AML-193 (cell line): Measurements from ENCODE around the gene TOR1AIP2.
A peak's percentile ranks its signal among the peaks of the same experiment; 100 is the strongest.
"Not testable (repeated sequence)": the region's sequence is repeated elsewhere in the genome, so short reads cannot be mapped to it uniquely, and the experiment has no call there.

Source experiments
- DNase-seq, 2 experiments: peaks; one replicate each; lab custom pipeline; 2025; lab: John Stamatoyannopoulos, UW

TOR1AIP2 gene

DNA sequence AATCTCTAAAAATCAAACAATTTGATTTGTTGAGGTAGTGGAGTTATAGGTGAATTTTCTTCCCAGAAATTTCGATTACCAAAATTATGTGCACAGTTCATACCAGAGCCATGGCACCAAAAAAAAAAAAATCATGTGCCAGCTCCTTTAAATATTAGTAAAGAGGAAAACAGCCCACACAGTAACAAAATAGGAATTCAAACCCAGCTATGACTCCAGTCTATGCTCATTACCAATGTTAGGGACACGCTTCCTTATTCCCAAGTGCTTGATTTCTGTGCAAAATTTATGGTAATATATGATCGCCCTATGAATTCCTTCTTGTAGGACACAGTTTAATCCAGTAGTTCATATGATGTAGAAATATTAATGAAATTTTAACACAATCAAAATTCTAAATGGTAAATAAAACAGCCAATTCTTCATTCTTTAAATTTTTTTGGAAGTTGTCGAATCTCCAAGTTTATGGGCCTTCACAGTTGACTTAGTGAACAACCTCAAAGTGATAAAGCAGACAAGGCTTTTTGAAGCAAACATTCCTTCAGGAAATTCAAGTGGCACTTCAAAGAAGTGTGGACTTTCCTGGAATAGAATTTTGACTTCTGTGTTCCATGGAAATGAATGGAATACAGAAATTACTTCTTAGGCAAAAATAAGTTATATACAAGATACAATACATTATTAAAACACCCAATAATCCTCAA is 1.9 kb downstream of the TOR1AIP2 start:
- no peak for DNase-seq

DNA sequence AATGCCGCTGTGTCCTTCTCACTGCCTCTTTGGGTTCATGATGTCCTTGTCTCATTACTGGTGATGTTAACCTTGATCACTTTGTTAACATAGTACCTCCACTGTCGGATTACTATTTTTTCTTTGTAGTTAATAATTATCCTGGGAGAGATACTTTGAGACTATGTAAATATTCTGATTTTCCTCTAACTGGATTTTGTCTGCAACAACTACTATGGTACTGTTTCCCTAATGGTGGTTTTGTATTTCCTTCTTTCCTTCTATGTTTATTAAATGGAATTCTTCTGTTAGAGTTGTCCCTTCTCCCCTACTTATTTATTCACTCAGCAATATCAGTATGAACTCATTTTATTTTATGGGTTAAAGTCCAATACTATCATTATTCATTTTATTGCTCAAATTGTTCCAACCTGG is 4.2 kb downstream of the TOR1AIP2 start:
- DNase-seq, result no peak

DNA sequence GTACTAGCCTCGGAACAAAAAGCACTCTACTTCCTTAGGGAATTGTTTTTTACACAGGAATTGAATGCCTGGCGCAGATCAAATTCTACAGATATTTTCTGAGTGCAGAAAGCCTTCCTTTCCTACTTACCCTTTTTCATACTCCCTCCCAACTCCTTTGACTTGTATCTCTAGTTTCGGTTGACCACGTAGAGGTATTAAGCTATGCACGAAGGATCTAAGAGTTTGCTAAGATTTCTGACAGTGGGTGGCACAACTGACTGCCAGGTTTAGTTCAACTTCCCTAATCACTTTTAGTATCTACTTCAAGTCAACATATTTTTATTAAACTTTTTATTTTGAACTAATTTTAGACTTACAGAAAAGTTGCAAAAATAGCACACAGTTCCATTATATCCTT is 5.0 kb downstream of the TOR1AIP2 start:
- no peak for DNase-seq

DNA sequence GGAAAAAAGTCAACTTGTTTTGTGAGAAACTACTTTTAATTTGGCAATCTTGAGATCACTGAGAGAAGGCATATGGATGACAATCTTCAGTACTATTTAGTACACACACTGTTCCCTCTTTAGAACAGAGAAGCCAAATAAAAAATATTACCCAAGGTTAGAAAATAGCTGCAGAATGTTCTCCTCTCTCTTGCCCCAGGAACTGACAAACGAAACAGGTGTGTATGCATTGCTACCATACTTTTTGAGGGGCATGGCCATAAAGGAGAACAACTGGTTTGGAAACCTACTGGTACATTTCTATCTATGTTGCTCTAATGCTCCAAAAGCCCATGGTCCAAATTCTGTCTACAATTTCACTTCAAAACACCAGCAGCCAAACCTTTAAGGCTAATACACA is 5.7 kb downstream of the TOR1AIP2 start:
- DNase-seq, result no peak

DNA sequence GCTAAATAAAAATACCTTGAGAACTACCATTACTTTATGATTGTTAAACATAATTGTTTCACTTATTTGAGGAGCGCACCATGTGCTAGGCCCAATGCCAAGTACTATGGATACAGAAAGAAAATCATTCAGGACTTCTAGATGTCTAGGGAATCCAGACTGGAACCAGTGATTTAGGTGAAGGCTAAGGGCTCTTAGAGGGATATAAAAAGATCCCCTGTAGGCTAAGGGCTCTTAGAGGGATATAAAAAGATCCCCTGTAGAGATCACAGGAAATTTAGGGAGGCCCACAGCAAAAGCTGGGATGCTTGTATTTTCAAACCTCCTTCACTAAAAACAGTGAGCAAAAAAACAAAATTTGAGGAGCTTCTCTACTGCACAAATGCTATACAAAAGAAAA is 6.7 kb downstream of the TOR1AIP2 start:
- DNase-seq, result no peak

DNA sequence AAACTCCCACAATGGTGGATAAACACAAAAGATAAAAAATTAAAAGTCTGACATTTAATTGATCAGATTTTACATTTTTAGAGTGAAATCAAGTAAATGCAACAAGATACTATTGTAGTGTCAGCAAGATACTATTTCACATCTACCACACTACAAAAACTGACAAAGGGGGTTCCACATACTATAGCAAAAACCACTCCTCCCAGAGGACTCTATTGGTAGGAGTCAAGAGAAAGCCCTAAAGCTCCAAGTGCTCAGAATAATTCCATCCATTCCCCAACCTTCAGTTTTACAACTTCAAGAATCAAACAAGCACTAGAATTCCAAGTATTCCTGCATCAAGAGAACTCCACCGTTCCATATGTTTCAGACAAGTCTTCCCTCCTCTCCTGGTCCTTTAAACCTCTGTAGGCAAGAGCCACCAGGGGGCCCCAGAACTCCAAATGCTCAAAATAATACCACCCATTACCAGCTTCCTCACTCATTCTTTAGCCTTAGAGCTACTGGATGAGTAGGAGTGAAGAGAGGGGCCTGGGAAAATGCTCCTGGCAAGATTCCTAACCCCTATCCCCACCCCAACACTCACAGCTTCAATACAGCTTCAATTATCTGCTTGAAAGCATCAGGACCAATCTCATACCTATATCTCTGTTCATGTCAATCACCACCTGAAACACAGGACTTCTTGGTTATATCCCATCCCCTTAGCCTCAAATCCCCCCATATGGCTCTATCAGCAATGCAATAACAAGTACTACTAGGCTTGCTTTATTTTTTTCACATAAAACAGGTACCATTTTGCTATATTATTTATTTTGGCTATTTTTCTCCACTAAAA is 9.9 kb downstream of the TOR1AIP2 start:
- peak; percentile 15 to 46 for DNase-seq

DNA sequence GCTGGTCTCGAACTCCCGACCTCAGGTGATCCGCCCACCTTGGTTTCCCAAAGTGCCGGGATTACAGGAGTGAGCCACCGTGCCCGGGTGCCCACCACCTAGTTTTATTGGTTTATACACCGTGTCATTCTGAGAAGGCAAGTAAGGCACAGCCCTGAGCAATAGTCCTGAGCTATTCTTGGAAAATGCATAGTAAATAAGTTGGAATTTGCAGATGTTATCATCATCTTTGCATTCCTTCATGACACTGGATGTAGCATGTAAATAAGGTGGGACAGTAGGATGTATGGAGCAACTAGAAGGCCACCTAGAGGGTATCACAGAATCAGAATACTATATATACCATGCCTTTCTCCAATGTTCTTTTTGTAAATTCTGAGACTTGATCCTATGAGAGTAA is 11.0 kb downstream of the TOR1AIP2 start:
- DNase-seq, result no peak

DNA sequence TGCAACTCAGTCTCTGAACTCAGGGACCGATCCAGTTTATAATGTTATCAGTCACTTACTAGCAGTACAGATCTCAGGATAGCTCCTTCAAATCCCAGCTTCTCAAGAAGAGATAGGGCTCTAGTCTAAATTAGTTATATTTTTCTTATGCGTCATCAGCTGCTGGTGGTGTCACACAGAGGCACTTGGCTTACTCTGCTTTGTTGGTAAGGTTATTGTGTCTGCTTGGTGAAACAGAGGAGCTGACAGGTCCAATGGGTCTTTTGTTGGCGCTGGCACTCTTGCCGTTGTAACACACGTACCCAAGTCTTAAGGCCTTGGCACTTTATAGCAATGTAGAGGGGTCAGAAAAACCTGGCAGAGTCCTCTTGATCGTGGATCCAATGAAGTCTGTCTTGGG is 12.2 kb downstream of the TOR1AIP2 start:
- DNase-seq, result no peak

DNA sequence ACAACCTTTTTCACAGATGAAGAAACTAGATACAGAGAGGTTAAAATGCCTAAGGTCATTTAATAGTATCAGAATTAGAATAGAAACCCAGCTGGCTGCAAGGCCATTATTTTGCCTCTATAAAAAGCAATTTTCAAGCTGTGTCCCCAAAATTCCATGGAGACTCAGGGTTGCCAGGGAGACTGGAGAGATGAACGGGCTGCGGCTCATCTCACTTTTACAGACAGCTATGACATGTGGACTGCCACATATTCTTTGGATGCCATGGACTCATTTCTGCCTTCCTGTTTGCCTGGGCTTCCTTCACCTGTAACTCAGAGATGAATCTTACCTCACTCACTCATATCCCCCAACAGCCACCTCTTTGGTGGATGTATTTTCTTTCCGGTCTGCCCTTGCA is 17.0 kb downstream of the TOR1AIP2 start:
- no peak for DNase-seq

DNA sequence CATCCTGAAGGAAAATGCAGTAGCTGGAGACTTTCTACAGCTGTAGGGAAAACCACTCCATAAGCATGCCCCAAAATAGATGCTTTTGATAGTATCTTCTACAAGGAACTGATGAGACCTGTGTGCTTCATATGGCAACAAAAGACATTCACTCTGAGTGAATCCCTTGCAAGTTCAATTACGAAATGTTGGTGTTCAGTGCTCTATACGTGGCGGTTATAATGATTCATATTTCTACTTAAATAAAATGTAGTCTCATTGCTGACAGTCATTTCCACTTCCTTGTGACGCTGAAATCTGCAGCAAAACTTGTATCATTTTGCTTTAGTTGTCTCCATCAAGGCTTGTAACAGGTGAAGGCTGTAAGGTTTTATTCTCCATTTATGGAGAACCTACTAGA is 20.6 kb downstream of the TOR1AIP2 start:
- no peak for DNase-seq

DNA sequence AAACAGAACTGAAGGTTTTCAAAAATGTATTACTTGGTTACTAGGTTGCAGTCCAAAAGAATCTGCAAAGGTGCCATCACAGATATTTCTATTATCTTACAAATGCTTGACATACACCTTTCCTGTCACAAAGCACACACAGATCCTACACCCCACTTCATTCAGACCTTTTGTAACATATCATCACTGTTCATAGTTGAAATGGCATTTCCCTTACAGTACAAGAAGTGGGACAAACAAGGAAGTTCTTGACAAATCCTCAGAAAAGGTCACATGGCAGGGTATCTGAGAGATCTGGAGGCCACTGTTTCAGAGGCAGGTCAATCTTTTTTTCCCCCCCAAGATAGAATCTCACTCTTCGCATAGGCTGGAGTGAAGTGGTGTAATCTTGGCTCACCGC is 21.3 kb downstream of the TOR1AIP2 start:
- DNase-seq, result no peak

DNA sequence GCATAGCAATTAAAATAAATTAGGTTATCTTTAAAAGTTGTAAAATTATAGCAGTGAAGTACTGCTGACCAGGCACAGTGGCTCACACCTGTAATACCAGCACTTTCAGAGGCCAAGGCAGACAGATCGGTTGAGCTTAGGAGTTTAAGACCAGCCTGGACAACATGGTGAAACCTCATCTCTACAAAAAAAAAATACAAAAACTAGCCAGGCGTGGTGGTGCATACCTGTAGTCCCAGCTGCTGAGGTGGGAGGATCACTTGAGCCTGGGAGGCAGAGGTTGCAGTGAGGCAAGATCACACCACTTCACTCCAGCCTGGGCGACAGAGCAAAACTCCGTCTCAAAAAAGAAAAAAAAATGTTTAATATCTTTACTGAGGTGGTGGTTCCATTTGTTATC is 21.8 kb downstream of the TOR1AIP2 start:
- DNase-seq, result not testable (repeated sequence)

DNA sequence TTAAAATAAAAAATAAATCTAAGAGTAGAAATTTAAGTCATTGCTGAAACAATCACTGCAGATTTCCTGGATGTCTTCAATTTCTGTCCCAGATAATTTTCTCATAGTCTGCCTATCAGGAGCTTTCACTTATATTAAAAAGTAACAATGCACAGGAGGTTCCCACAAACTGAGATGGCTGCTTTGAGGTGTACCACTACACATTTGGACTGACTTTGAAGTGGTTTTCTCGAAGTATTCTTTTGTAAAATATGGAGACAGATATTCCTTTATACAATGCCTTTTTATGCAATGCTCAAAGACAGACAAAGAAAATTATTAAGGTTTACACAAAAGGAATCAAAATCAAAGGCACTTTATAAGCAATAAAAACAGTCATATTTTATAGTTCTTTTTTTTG is 24.5 kb downstream of the TOR1AIP2 start:
- DNase-seq, result no peak

DNA sequence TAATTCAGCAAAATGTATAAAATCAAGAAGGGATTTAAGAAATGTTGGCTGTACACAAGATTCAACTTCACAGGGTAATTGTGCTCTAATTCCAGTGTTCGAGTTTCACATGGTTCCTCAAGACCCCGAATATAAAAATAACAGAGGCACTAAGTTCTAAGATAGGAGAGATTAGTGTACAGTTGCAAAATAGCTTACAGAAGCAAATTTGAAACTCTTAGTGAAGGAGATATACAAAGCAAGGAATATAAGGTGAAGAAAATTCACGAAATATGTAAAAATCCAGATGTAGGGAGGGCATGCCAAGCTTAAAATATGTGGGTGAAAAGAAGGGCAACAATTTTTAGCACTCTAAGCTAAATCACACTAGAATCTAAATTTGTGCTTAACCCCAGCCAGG is 29.4 kb downstream of the TOR1AIP2 start:
- no peak for DNase-seq

DNA sequence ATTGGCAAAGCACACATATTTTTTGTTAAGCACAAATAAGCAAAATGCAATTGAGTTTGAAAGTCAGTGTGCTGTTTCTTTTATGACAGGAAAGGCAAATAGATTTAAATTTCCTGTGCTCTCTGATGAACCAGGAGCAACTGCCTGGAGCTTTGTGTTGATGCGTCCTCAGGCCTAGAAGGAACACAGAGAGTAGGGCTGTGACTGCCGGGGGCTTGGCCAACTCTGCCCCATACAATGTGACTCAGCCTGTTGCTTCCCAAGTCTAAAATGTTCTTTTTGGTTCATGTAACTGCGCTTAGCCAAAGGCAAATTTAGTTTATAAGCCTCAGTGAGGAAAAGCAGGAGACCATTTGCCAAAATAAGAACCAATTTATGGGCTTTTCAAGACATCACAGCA is 37.5 kb downstream of the TOR1AIP2 start:
- DNase-seq, result no peak

DNA sequence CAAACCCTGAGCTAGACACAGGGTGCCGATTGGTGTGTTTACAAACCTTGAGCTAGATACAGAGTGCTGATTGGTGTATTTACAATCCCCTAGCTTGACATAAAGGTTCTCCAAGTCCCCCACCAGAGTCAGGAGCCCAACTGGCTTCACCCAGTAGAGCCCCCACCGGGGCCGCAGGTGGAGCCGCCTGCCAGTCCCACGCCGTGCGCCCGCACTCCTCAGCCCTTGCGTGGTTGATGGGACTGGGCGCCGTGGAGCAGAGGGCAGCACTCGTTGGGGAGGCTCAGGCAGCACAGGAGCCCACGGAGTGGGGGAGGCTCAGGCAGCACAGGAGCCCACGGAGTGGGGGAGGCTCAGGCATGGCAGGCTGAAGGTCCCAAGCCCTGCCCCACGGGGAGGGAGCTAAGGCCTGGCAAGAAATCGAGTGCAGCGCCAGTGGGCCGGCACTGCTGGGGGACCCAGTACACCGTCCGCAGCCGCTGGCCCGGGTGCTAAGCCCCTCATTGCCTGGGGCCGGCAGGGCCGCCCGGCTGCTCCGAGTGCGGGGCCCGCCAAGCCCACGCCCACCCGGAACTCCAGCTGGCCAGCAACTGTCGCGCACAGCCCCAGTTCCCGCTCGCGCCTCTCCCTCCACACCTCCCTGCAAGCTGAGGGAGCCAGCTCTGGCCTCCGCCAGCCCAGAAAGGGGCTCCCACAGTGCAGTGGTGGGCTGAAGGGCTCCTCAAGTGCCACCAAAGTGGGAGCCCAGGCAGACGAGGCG is 40.7 kb downstream of the TOR1AIP2 start:
- DNase-seq, result not testable (repeated sequence)

DNA sequence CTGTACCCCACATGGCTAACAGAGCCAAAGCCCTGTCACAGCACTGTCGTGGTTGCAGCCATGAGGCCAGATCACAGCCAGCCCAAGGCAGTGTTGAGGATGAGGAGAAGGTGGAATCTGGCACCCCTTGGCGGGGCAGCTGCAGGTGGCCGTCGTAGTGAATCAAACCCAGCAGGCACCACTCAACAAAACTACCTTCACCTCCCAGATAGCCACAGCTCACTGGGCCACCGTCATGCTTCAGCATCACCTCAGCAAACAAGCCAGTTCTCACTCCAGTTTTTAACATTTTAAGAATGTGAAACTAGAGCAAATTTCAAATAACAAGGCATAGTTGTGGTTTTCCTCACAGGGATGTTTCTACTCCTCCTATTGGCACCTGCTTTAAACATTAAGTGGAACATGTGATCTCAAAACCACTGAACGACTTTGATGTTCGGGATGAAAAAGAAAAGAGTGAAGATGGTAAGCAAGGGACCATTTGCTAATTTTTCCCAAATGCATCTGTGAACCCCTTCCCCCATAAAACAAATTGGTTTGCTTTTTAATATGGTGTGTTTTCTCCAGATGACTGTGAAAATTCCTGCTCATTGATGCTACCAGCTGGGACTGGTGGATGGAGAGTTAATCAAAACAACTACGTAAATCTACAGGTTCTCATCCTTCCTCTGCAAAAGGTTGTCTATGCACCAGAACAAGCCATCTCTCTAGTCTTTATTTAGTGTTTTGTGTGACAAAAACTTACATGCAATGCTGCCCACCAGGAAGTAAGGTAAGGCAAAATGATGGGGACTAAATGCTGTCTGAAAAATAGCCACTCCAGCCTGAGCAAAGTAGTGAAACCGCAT is 45.5 kb downstream of the TOR1AIP2 start:
- no peak for DNase-seq

DNA sequence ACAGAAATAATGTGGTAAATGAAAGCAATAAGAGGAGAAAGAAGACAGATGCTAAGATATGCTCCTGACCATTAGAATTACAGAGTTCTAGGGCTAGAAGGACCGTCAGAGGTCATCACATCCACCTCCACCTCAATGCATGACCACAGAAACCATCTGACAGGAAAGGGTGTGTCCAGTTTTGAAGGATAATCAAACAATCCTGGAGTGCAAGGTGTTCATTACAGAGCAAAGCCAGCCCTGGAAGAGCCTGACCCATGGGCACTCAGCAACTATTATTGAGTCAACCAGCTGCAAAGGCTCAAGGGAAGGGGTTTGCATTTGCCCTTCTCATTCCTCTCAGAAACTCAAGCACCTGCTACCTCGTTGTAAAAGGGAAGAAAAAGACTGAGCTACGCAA is 46.4 kb downstream of the TOR1AIP2 start:
- DNase-seq, result no peak

DNA sequence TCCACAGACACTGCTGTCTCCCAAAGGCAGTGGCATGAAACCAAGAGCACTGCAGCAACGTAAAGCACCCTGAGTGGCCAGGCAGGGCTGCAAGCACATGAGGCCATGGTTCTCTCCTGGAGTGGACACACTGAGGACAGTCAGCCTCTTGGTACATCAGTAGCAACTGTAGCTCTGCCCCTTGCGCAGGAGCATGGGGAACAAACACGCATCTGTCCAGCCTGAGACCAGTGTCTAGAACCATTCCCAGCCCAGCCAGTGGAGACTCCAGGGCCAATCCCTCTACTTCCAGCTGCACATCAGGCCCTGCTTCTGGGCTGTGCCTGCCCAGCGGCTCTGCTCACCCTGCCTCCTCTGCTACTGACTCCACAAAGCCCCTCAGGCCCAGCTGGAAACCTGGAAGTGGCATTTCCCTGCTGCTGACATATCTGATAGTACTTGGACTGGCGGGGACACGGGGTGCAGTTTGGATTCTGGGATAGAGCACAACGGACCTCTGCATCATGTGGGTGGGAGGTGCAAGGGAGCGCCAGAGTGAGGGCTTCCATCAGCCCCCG is 49.0 kb downstream of the TOR1AIP2 start:
- no peak for DNase-seq

DNA sequence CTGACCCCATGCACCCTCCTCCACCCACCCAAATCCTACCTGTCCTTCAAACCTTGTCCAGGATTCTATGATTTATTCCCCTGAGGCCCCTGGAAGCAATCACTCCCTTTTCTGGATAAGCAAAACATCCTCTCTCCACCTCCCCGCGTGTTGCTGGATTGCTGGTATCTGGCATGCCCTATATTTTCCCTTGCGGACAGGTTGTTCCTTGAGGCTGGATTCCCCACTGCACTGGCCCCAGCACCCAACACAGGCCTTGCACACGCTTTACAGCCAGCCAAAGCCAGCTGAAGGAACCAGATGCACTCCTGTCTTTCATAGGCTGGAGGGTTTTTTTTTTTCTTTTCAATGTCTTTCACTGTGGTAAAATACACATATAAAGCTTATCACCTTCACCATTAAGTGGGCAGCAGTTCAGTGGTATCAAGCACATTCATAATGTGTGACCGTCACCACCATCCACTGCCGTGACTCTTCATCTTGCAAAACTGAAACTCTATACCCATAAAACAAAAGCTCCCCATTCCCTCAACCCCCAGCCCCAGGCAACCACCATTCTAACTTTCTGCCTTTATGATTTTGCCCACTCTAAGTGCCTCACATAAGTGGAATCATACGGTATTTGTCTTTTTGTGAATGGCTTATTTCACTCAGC is 50.9 kb downstream of the TOR1AIP2 start:
- DNase-seq, result no peak
